GM15510 (cell line): ENCODE results near the gene MANEA.

ENCODE experiments used
- POLR2A ChIP-seq: IDR thresholded peaks from 3 replicates; pipeline ENCODE4 v1.6.1; 2011; ENCODE audit warnings: borderline replicate concordance; ENCODE audit not compliant: insufficient read length; ENCODE audit errors: extremely low read depth

Gene MANEA

GRCh38 chr6:95648636-95649035 is 71.3 kb downstream of the MANEA start:
- no peak for TF ChIP-seq POLR2A

GRCh38 chr6:95649451-95649850 is 72.1 kb downstream of the MANEA start:
- no peak for TF ChIP-seq POLR2A

GRCh38 chr6:95654176-95654575 is 76.8 kb downstream of the MANEA start:
- TF ChIP-seq POLR2A = no peak

- TF ChIP-seq POLR2A = no peak
Measured at GRCh38 chr6:95658886-95659285, 81.6 kb downstream of the MANEA start.
